OCI-LY1 (cell line): ENCODE results near the gene ITIH5.

ENCODE experiments used
- CTCF ChIP-seq: fragments of 200-600 bp; sonication (generic), shearing (Covaris generic); IDR thresholded peaks from 2 replicates; pipeline ENCODE4 v1.5.1; 2017; ENCODE audit warnings: mild to moderate bottlenecking, antibody characterized with exemption, low read length, moderate library complexity, mixed read lengths
- EZH2 ChIP-seq: fragments of 200-600 bp; sonication (generic), shearing (Covaris generic); IDR thresholded peaks from 2 replicates; pipeline ENCODE4 v1.8.0; 2017; ENCODE audit warnings: borderline replicate concordance, mixed run types, mild to moderate bottlenecking, antibody characterized with exemption, low read length, moderate library complexity, mixed read lengths

DNA sequence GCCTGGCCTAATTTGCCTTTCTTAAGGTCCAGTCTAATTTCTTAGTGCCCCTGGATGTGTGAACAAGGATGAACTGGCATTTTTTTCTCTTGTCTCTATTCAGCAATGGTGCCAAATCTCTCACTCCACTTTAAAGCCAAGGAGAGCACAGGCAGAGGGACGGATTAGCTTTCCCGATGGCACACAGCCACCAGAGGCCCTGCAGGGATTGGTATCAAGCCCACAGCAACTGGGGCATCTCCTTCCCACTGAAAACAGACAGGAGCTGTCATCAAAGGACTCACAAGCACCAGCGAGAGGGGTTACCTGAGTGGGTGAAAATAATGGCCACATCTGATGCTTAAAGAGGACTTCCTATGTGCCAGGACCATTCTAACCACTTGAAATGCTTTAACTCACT, 83.1 kb downstream of the ITIH5 start:
- TF ChIP-seq CTCF = no peak
- no peak for TF ChIP-seq EZH2
